Natural killer cell (primary cell): ENCODE data around the gene KRT13. TPM values are rescaled to one million over a fixed set of nuclear protein-coding genes. Genes with fewer than 3 reads are reported as not detected.
A peak's percentile ranks its signal among the peaks of the same experiment; 100 is the strongest.

Experiments
- ATAC-seq, 3 donors: fragments of 150-1000 bp in 2 of 3; fragments of 200-7000 bp in 1 of 3; cut with Tn5 transposase; 1 replicate in 1 of 3; 2 replicates in 2 of 3; pipeline ENCODE4 v1.10.0; 2021; ENCODE audit warnings: mild to moderate bottlenecking in 2 of 3, moderate library complexity in 2 of 3
- DNase-seq, 2 donors: peaks; one replicate each; pipeline versions ENCODE4 v3.0.0 to v3.0.0-alpha.2; 2013 to 2021; ENCODE audit warnings: mixed read lengths in 1 of 2
- H3K27ac ChIP-seq: one replicate; pipeline ENCODE4 v1.5.1; 2013; ENCODE audit warnings: mild to moderate bottlenecking, low read length
- H3K27me3 ChIP-seq: one replicate; pipeline ENCODE4 v1.6.1; 2013; ENCODE audit warnings: low read length; ENCODE audit not compliant: control insufficient read depth, insufficient read depth
- H3K36me3 ChIP-seq: one replicate; pipeline ENCODE4 v1.6.1; 2013; ENCODE audit warnings: low read length; ENCODE audit not compliant: control insufficient read depth, insufficient read depth
- H3K4me1 ChIP-seq: one replicate; pipeline ENCODE4 v1.6.1; 2013; ENCODE audit warnings: low read length; ENCODE audit not compliant: control insufficient read depth, insufficient read depth
- H3K4me3 ChIP-seq: one replicate; pipeline ENCODE4 v1.5.1; 2013; ENCODE audit warnings: low read length
- H3K9me3 ChIP-seq: one replicate; pipeline ENCODE4 v1.6.1; 2013; ENCODE audit warnings: low read length; ENCODE audit not compliant: control insufficient read depth, insufficient read depth
- H3K27ac Mint-ChIP-seq, 2 donors: one replicate each; pipeline ENCODE4 v1.8.0; 2022; ENCODE audit warnings: mild to moderate bottlenecking in 2 of 2, mixed read lengths in 2 of 2, moderate library complexity in 1 of 2
- H3K27me3 Mint-ChIP-seq, 2 donors: one replicate each; pipeline ENCODE4 v1.8.0; 2022; ENCODE audit warnings: low read depth in 2 of 2, mixed read lengths in 2 of 2
- H3K36me3 Mint-ChIP-seq: one replicate; pipeline ENCODE4 v1.8.0; 2022; ENCODE audit warnings: mixed read lengths
- H3K4me1 Mint-ChIP-seq, 2 donors: one replicate each; pipeline ENCODE4 v1.8.0; 2022; ENCODE audit warnings: mixed read lengths in 2 of 2
- H3K4me3 Mint-ChIP-seq: one replicate; pipeline ENCODE4 v1.8.0; 2022; ENCODE audit warnings: mild to moderate bottlenecking, moderate library complexity, mixed read lengths
- H3K9me3 Mint-ChIP-seq, 2 donors: one replicate each; pipeline ENCODE4 v1.8.0; 2022; ENCODE audit warnings: mixed read lengths in 2 of 2
- WGBS: methylation state at CpG from one replicate; pipeline ENCODE4 v1.1.7; 2013; ENCODE audit warnings: missing lambda C conversion rate; ENCODE audit not compliant: insufficient coverage; 5-methylcytosine and 5-hydroxymethylcytosine counted together
- intact Hi-C: fragments of 100-400 bp; cut with micrococcal nuclease; formaldehyde crosslinking; loops from one replicate; pipeline ENCODE4 v1.14.2; 2022
- total RNA-seq, 4 donors: library from RNA; stranded (reverse); fragments of 120-200 nt in 1 of 4; gene quantifications; one replicate each; pipeline versions ENCODE4 v1.2.3 to v1.2.4, GENCODE V29; 2013 to 2022
- TF ChIP-seq, protein P1 (sequence below): fragments of 200-600 bp; IDR thresholded peaks from one replicate; pipeline ENCODE4 v1.8.0; 2022; ENCODE audit warnings: antibody characterized with exemption

KRT13 gene
- total RNA-seq, 3 donors from 2014 or later (not counting 1 experiment from before 2014, with no cell fraction given) = not detected

DNA sequence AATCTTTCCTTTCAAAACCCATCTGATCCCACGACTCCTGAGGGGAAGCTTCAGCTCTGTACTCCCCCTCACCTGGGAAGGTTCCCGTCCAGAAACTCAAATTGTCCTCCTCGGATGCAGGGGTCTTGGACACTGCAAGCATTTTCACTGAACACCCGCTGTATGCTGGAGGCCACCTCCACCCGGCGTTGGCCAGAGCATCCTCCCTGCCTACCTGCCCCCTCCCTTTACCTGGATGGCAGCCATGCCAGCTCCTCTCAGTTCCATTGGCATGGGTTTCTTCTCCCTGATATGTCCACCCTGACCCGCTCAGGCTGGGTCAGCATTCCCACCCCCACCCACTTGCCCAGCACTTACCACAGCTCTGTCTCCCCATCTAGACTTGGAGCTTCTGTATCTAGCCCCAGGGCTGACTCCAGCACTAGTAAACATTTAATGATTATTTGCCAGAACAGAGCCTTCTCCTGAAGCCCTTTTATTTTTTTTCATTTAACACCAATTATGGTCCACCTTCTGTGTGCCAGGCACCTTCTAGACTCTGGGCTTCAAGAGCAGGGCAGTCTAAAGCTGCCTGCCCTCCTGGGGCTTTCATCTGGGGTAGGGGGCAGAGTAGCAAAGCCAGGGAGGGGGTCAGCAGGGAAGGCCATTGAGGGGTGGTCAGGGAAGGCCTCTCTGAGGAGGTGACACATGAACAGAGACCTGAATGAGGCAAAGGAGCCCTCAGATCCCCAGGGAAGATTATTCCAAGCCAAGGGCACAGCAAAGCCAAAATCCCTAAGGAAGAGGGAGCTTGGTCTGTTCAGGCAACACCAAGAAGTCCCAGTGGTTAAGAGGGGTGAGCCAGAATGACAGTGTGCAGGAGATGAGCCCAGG lies 31.6 kb upstream of the KRT13 start:
- Mint-ChIP-seq H3K4me3 (no peak overlapping the region), H3K9me3 (no peaks in the 10 kb centered on the region), H3K27ac (no peak overlapping the region), H3K27me3 (peaks cover 32 to 35% of the 10 kb centered on the region in 2 donors), H3K4me1 (no peaks in the 10 kb centered on the region), H3K36me3 (no peaks in the 10 kb centered on the region)
- TF ChIP-seq, protein P1, sequence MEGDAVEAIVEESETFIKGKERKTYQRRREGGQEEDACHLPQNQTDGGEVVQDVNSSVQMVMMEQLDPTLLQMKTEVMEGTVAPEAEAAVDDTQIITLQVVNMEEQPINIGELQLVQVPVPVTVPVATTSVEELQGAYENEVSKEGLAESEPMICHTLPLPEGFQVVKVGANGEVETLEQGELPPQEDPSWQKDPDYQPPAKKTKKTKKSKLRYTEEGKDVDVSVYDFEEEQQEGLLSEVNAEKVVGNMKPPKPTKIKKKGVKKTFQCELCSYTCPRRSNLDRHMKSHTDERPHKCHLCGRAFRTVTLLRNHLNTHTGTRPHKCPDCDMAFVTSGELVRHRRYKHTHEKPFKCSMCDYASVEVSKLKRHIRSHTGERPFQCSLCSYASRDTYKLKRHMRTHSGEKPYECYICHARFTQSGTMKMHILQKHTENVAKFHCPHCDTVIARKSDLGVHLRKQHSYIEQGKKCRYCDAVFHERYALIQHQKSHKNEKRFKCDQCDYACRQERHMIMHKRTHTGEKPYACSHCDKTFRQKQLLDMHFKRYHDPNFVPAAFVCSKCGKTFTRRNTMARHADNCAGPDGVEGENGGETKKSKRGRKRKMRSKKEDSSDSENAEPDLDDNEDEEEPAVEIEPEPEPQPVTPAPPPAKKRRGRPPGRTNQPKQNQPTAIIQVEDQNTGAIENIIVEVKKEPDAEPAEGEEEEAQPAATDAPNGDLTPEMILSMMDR = no peak
- no peaks in the 10 kb centered on the region for H3K36me3 ChIP-seq
- H3K9me3 ChIP-seq = no peaks in the 10 kb centered on the region
- DNase-seq = no peak
- no peak overlapping the region for H3K4me3 ChIP-seq
- no peaks in the 10 kb centered on the region for H3K27me3 ChIP-seq
- no peak for ATAC-seq
- H3K4me1 ChIP-seq = no peaks in the 10 kb centered on the region
- intact Hi-C loops = no loop called here
- no peak overlapping the region for H3K27ac ChIP-seq
- WGBS = 87% methylated on average over 7 of the region's 7 CpGs

DNA sequence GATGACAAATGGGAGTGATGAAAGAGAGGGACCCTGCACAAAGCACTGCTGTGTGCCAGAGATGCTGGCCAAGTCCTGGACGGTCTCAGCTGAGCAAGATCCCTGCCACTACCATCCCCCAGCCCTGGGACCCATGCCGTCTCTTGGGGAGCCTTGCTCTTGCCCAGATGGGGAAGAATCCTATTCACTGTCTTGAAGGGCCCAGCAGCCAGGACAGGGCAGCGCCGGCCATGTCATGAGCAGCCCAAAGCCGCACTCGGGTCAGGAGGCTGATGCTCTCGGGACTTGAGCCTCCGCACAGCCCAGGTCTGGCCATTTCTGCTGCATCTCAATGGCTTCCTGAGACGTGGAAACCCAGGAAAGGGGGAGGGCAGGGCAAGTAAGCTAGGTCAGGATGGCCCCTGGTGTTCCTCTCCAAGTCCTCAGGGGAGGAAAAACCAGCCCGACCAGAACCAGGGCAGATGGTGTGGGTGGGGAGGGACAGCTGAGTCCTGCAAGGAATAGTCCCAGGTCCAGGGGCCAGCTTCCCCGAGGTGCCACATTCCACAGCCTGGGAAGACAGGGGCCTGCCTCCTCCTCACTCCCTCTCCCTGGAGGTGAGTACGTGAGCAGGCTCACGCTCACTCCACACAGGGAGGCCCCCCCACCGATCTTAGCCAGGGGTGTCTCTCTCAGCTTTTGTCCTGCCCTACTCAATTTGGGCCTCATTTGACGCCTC lies 30.5 kb upstream of the KRT13 start:
- Mint-ChIP-seq H3K9me3 (no peaks in the 10 kb centered on the region), H3K27ac (no peak overlapping the region), H3K4me3 (no peak overlapping the region), H3K27me3 (peaks cover 43% of the 10 kb centered on the region in 2 donors), H3K36me3 (no peaks in the 10 kb centered on the region), H3K4me1 (no peaks in the 10 kb centered on the region)
- H3K9me3 ChIP-seq = no peaks in the 10 kb centered on the region
- WGBS = 70% methylated on average over 15 of the region's 15 CpGs
- no peaks in the 10 kb centered on the region for H3K27me3 ChIP-seq
- ATAC-seq (no peak), DNase-seq (no peak)
- intact Hi-C loops = no loop called here
- TF ChIP-seq, protein P1 = no peak
- no peak overlapping the region for H3K27ac ChIP-seq
- H3K4me3 ChIP-seq = no peak overlapping the region
- no peaks in the 10 kb centered on the region for H3K4me1 ChIP-seq
- no peaks in the 10 kb centered on the region for H3K36me3 ChIP-seq

DNA sequence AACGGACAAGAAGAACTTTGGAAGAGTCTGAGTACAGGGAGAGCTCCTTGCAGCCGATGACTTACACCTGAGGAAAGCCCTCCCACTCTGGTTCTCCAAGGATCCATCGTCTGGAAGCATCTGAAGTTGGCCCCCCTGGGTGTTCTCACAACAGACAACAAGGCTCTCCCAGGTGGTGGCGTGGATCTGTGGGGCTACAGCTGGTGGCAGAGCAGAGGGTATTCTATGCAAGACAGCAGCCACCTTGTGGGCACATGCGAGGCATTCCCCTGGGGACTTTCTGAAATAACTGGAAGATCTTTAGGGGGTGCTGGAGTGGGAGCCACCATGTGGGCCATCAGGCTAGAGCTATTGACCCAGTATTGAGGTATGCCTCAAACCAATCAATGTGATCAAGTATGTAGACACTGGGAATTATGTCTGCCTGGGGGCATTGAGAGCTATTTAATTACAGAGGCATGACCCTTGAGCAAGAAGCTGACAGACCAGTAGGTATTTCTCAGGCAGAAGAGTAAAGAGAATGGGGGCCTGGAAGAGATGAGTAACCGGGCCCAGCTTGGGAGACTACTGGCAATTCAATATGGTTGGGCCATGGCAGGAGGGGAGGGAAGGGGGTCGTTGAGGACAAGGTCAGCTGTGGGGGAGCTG lies 29.6 kb upstream of the KRT13 start:
- TF ChIP-seq, protein P1 = no peak

More for the DNA sequence above, 29.6 kb upstream of the KRT13 start:
- Histone ChIP-seq H3K36me3 (no peaks in the 10 kb centered on the region), H3K4me1 (no peaks in the 10 kb centered on the region), H3K9me3 (no peaks in the 10 kb centered on the region), H3K27ac (no peak overlapping the region), H3K4me3 (no peak overlapping the region), H3K27me3 (no peaks in the 10 kb centered on the region)
- peaks cover 42 to 46% of the 10 kb centered on the region in 2 donors for H3K27me3 Mint-ChIP-seq
- no peak overlapping the region for H3K4me3 Mint-ChIP-seq
- H3K4me1 Mint-ChIP-seq = no peaks in the 10 kb centered on the region
- 68% methylated on average over 7 of the region's 7 CpGs for WGBS
- intact Hi-C loops = no loop called here
- DNase-seq = peak in 1 of 2 donors; percentile 13
- H3K36me3 Mint-ChIP-seq = no peaks in the 10 kb centered on the region
- no peak for ATAC-seq
- no peak overlapping the region for H3K27ac Mint-ChIP-seq
- H3K9me3 Mint-ChIP-seq = no peaks in the 10 kb centered on the region
